Hematopoietic multipotent progenitor cell treated with erythropoietin and hydrocortisone succinate and interleukin-3 and kit ligand, for 8 days (in vitro differentiated cells): ENCODE measurements around the gene TES.
"Not testable (repeated sequence)": the region's sequence is repeated elsewhere in the genome, so short reads cannot be mapped to it uniquely, and the experiment has no call there.

Source experiments
- DNase-seq: peaks from one replicate; pipeline ENCODE4 v3.0.0-alpha.2; 2015

TES gene

GRCh38 chr7:116210345-116211005 lies at the start of gene TES:
Gene TES (plus strand): TSS chr7:116210539. CDS start chr7:116210708, 169 bp downstream.
- DNase-seq: peak; percentile 36

- no peak for DNase-seq
Observed at GRCh38 chr7:116161728-116162127, 48.6 kb upstream of the TES start.

- DNase-seq: no peak
Observed at GRCh38 chr7:116162254-116162653, 48.1 kb upstream of the TES start.

GRCh38 chr7:116162992-116163391 lies 47.3 kb upstream of the TES start:
- DNase-seq: no peak

- no peak for DNase-seq
Observed at GRCh38 chr7:116164552-116165306, 45.6 kb upstream of the TES start.

GRCh38 chr7:116165717-116166116 lies 44.6 kb upstream of the TES start:
- DNase-seq: no peak

GRCh38 chr7:116166156-116166555 lies 44.2 kb upstream of the TES start:
- DNase-seq: no peak

DNA sequence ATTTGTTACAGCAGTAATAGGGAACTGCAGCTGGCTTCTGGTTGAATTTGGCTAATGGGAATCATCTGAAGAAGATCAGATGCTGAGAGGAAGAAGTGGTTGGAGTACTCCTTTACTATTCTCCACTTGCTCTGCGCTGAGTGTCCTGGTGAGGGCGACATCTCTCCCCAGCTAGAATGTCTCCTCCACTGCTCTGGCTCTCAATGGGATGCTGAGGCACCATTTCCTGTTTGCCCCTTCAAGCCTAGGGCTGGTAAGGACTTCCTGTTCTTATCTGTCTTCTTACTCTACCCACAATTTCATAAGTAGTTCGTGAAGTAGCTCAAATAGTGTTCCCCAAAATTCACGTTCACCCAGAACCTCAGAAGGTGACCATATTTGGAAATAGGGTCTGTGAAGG lies 43.2 kb upstream of the TES start:
- DNase-seq: peak; percentile 16

DNA sequence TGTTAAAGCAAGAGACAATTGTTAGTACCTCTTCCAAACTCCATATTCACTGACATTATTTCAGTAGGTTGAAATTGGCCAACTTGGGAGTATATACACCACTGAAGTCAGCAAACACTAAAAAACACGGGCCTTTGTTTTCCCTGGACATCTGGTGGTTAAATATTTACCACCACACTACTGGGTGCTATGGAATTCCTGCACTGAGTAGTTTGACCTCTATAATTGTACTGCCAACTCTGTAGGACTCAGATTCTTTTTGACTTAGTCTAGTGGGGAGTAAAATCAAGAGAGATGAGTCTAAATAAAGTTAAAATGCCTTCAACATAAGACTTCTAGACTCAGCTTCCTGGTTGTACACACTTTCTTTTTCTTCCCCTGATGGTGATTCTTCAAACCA lies 41.3 kb upstream of the TES start:
- no peak for DNase-seq

- DNase-seq: no peak
Observed at GRCh38 chr7:116170180-116170579, 40.2 kb upstream of the TES start.

DNA sequence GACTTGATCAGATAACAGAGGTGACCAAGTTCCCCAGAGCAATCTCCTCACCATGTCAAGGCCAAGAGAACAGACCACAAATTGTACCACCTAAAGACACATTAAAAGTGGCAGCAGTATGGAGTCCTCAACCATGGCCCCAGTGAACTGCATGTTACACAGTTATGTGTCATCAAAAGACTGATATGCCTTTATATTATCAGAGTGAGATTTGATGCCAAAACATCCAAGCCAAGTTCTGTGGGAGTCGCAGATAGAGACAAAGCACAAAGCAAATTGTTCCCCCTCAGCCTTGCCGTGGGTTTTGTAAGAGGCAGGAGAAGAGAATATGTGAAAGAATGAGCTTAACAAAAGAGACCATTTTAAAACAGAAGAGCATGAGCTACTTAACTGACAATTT lies 39.2 kb upstream of the TES start:
- DNase-seq: no peak

GRCh38 chr7:116172353-116172752 lies 38.0 kb upstream of the TES start:
- no peak for DNase-seq

DNA sequence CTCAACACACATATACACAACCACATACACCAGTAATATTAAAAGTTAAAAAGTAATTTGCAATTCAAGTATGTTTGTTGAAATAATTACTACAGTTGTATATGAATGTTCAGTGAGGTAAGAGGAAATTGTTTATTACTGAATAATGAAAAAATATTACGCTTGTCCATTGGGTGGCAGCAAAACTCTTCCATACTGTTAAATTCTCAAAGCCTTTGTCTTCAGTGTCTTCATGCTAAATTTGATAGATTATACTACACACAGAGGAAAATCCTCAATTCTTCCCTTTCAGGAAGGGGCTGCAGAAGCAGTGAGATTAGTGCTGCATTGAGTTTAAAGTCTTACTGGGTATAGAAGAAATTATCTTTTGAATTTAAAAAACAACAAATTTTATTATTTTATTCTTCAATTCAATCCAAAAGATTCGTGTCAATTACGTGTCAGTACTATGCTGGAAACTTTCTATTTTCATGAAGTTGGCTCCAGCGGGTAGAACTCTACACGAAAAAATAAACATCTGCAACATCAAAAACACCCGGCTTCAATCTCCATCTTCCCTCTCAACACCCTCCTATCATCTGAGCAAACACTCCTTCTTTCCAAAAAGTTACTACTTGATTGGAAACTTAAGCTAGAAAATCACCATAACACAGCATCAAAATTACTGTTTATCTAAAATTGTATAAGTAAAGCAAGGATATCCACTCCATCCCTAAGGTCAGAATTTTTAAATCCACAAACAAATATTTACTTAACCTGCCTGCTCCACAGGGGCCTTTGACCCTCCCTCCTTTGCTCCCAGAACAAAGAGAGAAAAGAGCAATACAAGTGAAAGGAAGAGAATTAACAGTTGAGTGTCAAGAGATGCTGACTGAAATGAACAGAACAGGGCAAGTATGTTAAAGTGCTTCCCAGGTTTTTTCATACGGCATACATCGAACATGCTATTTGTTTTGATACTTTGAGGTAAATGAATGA lies 37.0 kb upstream of the TES start:
- peak; percentile 66 for DNase-seq

DNA sequence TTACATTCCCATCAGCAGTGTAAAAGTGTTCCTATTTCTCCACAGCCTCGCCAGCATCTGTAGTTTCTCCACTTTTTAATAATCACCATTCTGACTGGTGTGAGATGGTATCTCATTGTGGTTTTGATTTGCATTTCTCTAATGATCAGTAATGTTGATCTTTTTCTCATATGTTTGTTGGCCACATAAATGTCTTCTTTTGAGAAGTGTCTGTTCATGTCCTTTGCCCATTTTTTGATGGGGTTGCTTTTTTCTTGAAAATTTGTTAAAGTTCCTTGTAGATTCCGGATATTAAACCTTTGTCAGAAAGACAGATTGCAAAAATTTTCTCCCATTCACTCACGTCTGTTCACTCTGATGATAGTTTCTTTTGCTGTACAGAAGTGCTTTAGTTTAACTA lies 35.2 kb upstream of the TES start:
- not testable (repeated sequence) for DNase-seq

- DNase-seq: no peak
Observed at GRCh38 chr7:116176226-116176625, 34.1 kb upstream of the TES start.

DNA sequence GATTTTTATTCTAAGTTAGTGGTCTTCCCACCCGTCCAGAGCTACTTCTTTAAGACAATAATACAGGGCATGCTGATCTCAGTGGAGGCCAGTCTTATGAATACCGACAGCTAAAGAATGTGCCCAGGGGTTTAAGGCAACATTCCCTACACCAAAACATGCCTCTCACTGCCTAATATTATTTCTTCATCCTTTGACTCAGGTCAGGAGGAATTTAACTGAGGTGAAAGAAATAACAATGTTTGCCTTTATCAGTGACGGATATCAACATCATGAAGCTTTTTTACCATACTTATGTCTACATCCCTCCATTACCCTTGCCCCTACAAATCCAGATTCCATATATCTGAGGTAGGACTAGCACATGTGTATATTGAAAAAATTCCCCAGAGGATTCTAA lies 33.3 kb upstream of the TES start:
- no peak for DNase-seq

- DNase-seq: peak; percentile 59
Observed at GRCh38 chr7:116180302-116180701, 30.0 kb upstream of the TES start.

- DNase-seq: no peak
Observed at GRCh38 chr7:116182023-116182422, 28.3 kb upstream of the TES start.

- DNase-seq: no peak
Observed at GRCh38 chr7:116185450-116185849, 24.9 kb upstream of the TES start.

- DNase-seq: no peak
Observed at GRCh38 chr7:116185956-116186355, 24.4 kb upstream of the TES start.

DNA sequence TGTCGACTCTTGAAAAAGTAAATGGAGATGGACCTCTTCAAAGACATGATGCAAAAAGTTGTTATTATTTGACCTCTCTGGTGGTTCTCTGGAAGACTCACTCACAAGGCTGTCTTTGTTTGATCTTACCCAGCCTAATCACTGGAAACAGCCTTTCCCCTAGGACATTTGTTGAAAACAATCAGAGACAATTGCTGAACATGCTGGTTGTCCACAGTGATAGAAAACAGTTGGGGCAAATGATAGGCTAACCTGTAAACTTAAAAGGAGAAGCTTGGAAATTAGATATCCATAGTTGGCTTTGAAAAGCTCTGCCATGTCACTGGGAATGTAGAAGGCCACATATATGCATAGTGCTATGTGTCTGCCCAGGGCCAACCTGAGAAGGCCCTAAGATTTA lies 22.9 kb upstream of the TES start:
- no peak for DNase-seq

DNA sequence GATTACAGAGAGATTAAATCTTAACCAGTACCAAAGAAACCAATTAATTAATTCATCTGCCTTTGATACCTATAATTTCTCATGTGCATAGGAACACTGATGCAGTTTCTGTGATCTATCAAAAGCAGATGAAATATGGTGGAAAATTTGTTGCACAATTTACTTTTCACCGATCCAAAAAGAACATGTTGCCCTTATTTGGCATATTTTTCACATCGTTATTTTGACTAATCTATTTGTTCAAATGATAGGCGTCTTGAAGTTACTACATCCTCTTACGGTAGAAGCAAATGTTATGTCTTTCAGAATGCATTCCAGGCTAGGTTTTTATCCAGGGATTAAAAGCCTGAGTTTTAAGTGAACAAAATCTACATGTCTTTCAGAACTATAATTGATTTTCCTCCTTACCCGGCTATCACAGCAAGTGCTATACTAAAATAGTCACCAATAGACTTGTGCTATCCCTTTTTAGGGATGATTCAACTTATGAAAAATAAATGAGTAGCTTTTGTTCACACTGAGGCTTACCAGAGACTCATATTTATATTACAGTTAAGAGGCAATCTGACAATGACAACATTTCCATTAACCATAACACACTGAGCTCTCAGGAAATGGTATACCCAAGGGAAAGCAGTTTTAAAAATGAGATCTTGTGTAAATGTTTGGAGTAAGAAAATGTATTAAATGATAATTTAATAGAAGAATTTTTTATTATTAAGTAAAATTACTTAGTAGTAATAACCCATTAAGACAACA lies 16.8 kb upstream of the TES start:
- no peak for DNase-seq

- DNase-seq: no peak
Observed at GRCh38 chr7:116194115-116194514, 16.2 kb upstream of the TES start.
